Fibroblast of upper back skin (primary cell): Measurements from ENCODE around the gene RUNX1.
A peak's percentile ranks its signal among the peaks of the same experiment; 100 is the strongest.

ENCODE experiments used
- DNase-seq: peaks from one replicate; pipeline ENCODE4 v3.0.0-alpha.2; 2013

Gene RUNX1

DNA sequence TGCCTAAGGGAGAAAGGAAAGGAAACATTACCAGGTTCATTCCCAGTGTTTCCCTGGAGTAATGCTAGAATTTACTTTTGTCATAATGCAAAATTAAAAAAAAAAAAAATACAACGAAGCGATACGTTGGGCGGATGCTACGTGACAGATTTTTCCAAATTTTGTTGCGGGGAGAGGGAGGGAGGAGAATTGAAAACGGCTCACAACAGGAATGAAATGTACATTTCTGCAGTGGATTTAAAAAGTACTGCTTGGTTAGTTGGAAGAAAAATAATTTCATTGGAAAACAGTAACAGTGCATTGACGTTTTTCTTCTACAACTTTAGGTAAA is 157.5 kb downstream of the RUNX1 start:
- no peak for DNase-seq

DNA sequence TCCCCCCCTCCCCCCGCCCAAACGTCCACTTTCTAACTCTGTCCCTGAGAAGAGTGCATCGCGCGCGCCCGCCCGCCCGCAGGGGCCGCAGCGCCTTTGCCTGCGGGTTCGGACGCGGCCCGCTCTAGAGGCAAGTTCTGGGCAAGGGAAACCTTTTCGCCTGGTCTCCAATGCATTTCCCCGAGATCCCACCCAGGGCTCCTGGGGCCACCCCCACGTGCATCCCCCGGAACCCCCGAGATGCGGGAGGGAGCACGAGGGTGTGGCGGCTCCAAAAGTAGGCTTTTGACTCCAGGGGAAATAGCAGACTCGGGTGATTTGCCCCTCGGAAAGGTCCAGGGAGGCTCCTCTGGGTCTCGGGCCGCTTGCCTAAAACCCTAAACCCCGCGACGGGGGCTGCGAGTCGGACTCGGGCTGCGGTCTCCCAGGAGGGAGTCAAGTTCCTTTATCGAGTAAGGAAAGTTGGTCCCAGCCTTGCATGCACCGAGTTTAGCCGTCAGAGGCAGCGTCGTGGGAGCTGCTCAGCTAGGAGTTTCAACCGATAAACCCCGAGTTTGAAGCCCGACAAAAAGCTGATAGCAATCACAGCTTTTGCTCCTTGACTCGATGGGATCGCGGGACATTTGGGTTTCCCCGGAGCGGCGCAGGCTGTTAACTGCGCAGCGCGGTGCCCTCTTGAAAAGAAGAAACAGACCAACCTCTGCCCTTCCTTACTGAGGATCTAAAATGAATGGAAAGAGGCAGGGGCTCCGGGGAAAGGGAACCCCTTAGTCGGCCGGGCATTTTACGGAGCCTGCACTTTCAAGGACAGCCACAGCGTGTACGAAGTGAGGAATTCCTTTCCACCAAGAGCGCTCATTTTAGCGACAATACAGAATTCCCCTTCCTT is 158.1 kb downstream of the RUNX1 start:
- peak; percentile 69 for DNase-seq

DNA sequence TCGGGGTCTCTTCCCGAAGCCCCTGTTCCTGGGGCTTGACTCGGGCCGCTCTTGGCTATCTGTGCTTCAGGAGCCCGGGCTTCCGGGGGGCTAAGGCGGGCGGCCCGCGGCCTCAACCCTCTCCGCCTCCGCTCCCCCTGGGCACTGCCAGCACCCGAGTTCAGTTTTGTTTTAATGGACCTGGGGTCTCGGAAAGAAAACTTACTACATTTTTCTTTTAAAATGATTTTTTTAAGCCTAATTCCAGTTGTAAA is 158.7 kb downstream of the RUNX1 start:
- DNase-seq, result no peak

DNA sequence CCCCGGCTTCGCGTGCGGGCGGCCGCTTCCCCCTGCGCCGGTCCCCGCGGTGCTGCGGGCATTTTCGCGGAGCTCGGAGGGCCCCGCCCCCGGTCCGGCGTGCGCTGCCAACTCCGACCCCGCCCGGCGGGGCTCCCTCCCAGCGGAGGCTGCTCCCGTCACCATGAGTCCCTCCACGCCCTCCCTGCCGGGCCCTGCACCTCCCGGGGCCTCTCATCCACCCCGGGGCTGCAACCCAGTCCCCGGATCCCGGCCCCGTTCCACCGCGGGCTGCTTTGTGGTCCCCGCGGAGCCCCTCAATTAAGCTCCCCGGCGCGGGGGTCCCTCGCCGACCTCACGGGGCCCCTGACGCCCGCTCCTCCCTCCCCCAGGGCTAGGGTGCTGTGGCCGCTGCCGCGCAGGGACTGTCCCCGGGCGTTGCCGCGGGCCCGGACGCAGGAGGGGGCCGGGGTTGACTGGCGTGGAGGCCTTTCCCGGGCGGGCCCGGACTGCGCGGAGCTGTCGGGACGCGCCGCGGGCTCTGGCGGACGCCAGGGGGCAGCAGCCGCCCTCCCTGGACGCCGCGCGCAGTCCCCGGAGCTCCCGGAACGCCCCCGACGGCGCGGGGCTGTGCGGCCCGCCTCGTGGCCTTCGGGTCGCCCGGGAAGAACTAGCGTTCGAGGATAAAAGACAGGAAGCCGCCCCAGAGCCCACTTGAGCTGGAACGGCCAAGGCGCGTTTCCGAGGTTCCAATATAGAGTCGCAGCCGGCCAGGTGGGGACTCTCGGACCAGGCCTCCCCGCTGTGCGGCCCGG is 159.2 kb downstream of the RUNX1 start:
- peak; percentile 82 for DNase-seq

DNA sequence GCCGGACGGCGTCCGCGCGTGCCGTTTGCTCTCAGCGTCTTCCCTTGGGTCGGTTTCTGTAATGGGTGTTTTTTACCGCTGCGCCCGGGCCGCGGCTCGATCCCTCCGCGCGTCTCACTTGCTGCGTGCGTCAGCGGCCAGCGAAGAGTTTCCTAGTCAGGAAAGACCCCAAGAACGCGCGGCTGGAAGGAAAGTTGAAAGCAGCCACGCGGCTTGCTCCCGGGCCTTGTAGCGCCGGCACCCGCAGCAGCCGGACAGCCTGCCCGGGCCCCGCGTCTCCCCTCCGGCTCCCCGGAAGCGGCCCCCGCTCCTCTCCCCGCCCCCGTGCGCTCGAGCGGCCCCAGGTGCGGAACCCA is 159.8 kb downstream of the RUNX1 start:
- DNase-seq, result peak; percentile 76

DNA sequence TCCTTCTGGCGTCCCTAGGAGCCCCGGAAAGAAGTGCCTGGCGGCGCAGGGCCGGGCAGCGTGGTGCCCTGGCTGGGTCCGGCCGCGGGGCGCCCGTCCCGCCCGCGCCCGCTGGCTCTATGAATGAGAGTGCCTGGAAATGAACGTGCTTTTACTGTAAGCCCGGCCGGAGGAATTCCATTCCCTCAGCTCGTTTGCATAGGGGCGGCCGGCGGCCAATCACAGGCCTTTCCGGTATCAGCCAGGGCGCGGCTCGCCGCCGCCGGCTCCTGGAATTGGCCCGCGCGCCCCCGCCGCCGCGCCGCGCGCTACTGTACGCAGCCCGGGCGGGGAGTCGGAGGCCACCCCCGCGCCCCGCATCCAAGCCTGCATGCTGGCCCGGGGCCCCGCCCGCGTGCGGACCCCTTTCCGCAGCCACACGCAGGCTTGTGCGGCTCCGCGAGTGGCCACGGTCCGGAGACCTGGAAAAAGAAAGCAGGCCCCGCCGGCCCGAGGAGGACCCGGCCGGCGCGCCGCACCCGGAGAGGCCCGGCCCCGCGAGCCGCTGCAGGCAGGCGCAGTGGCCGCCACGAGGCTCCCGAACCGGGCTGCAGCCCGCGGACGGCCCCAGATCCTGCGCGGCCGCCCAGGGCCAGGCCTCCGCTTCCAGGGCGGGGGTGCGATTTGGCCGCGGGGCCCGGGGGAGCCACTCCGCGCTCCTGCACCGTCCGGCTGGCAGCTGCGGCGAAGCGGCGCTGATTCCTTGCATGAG is 160.4 kb downstream of the RUNX1 start:
- peak; percentile 97 for DNase-seq

DNA sequence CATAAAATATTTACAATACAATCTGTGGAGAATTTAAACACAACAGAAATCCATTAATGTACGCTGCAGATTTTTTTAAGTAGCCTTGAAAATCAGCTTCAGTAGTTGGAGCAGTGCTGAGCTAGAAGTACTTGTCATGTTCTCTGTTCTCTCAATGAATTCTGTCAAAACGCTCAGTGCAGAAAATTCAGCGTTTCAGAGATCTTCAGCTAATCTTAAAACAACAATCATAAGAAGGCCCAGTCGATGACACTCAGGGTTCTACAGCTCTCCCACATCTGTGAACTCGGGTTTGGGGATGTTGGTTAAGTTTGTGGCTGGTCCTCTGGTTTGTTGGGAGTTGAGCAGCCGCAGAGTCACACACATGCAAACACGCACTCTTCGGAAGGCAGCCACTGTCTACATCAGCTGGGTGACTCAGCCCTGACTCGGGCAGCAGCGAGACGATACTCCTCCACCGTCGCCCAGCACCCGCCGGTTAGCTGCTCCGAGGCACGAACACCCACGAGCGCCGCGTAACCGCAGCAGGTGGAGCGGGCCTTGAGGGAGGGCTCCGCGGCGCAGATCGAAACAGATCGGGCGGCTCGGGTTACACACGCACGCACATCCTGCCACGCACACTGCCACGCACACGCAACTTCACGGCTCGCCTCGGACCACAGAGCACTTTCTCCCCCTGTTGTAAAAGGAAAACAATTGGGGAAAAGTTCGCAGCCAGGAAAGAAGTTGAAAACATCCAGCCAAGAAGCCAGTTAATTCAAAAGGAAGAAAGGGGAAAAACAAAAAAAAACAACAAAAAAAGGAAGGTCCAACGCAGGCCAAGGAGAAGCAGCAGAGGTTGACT is 161.2 kb downstream of the RUNX1 start:
- DNase-seq, result peak; percentile 96

DNA sequence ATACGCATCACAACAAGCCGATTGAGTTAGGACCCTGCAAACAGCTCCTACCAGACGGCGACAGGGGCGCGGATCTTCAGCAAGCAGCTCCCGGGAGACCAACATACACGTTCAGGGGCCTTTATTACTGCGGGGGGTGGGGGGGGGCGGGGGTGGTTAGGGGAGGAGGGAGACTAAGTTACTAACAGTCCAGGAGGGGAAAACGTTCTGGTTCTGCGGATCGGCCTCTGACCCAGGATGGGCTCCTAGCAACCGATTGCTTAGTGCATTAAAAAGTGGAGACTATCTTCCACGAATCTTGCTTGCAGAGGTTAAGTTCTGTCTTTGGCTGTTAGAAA is 162.0 kb downstream of the RUNX1 start:
- no peak for DNase-seq

DNA sequence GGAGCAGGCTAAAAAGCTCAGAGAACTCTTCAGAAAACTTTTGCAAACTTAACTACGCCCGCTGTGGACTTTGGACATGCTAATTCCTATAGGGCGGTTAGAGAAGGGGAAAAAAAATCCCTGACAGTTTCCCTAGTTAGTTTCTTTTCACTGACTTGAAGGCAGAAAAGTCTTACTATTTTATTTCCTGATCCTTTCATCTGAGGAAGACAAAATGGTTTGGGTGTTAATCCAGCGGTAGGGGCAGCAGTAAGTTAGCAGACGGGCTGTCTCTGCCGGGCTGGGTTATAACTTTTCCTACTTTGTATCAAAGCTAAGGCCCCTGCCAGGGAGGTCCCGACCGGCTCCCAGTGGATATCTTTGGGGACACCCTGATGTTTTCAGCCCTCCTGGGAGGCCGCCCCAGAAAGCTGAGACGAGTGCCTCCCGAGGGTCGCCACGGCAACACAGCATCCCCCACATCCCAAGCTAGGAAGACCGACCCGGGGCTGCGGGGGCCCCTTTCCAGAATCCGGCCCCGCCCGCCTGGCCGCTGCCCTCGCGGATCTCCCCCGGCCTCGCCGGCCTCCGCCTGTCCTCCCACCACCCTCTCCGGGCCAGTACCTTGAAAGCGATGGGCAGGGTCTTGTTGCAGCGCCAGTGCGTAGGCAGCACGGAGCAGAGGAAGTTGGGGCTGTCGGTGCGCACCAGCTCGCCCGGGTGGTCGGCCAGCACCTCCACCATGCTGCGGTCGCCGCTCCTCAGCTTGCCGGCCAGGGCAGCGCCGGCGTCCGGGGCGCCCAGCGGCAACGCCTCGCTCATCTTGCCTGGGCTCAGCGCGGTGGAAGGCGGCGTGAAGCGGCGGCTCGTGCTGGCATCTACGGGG is 162.6 kb downstream of the RUNX1 start:
- DNase-seq, result no peak

DNA sequence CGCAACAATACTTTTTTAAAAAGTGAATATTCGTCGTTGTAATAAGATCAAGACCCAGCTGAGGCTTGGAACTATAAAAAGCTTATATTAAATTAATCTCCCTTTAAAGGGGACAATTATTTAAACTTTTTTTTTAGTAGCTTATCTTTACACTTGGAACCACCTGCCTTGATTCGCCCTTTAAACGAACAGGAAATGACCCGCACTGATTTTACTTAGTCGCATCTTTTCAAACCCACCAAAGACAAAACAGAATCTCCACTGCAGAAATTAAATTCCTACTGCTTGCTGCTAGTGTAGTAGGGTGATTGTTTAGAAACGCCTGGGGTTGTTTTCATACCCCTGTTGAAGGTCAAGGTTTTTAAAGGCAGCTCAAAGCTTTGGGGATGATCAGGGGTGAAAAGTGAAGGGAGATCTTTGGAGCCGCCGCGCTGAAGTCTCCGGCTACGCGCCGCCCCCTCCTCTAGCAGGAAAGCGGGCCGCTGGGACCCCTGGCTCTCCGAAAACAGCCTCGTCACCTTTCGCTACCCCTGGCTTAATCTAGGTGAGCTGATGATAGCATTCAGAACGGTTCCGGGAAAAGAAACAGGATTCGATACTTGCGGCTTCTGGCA is 163.4 kb downstream of the RUNX1 start:
- DNase-seq, result no peak

DNA sequence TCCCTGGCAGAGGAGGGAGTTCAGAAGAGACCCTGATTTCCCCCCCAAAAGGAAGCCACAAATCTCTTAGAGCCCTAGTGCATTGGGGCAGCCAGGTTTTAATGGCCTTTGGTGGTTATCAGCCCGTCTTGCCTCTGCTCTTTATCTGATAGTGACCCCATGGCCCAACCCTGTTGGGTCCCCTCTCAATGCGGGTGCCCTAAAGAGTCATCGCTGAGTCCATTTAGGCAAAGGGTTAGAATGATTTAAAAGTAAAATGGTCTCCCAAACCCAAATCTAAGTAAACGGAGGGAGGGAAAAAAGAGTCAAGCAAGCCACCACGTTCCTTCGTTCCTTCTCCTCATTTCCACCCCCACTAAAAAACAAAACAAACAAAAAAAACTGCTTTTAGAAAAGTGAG is 164.0 kb downstream of the RUNX1 start:
- DNase-seq, result no peak

DNA sequence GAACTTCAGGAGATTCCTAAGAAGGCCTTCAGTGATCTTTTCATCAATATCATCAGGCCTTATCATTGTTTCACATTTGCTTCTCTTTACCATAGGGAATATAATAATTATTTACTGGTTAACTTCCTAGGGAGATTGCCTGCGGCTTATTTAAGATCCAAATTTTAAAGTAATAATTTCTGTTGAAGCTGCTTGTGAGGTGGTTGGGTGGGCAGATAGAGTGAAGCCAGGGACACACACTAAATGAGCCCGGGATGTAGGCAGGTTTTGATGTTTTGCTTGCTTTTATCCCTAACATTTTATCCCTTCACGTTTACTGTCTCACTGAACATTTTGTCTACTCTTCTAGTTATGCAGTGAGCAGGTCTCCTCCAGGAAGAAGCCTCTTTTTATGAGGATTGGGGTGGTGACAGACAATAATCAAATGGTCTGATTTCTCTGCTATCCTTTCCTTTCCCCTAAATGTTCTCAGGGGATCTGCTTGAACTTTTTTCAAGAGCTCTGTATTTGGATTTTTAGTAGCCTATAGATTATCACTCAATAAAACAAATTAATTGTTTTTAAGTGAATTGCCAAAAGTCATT is 164.7 kb downstream of the RUNX1 start:
- DNase-seq, result no peak

DNA sequence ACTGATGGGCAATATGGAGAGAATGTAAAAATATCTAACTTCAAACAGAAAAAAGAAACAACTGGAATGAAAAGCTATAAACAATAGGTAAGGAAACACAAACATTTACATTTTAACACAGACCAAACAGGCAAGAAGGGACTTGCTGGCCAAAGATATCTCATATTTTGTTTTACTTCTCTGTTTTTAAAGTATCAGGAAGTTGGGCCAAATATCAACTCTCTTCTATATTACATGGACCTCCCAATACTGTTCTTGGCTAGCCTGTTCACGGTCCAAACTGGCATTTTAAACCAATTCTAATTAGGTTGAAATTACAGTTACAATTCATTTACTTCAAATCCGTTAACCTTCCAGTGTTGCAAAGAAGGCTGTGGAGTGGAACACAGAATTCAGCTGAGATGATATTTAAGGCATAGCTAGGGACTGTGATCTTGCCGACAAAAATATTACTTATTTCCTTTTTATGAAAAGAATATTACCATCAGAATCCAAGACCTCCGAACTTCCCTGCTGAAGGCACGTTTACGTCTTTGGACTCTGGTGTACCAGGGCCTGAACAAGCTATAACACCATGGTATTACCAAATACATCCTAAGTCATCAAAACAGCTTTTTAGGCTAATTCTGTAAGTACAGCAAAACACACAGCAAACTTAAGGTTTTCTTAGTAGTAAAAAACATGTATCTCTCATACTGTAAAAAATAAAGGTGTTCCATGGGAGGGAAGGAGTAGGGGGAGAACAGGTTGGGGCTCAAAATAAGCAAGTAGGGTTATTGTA is 165.4 kb downstream of the RUNX1 start:
- no peak for DNase-seq

DNA sequence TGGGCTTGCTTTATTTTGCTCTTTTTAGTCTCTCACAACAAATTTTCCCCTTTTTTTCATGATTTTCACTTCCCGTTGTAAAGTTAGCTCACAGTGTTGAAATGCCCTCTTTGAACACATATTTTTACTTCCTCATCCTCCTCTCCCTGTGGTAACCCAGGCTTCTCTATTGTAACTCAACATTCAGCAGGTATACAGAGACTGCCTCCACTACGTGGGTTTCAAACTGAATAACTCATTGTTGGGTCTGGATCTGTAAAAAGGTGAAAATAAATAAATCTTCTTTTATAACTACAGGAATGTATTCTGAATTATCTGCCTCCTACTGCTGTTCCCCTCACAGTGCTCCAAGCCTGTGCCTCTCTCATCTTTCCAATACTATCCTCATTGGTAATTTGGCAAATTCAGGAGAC is 166.4 kb downstream of the RUNX1 start:
- DNase-seq, result no peak

DNA sequence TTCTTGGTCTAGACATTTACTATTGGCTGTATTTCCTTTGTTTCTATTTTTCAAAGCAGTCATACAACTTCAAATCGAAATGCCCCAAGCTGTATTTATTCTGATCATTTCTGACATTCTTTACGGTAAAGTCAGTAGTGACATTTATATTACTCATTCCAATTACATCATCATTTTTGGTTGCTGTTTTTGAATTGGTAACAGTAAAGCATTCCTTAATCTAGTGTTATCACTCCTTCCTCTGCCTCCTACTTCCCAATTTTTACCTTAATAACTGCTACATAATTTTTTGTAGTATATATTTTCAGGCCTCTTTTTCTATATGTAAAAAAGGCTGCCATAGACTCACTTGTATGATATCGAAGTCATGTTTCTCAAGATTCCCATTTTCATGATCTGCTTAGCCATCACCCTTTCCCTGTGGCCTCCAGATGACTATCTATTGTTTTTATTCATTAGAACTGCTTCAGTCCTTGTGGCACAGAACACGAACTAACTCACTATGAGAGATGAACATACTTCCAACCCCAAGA is 167.2 kb downstream of the RUNX1 start:
- peak; percentile 87 for DNase-seq

DNA sequence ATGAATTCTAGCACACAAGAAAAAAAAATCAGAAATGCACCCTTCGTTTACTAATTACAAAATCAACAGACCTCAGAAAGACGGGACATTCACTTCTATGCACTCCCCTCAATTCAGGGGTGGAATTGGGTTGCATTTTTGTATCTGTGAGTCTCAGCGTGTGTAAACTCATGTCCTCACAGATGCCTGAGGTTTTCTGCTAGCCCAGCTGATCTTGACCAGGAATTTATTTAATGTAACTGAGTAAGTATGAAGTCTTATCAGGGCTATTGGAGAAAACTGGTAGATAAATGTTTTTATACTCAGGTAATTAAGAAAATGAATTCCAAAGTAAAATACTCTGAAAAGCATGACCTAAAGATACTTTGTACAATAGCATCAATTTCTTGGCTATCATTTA is 167.7 kb downstream of the RUNX1 start:
- DNase-seq, result peak; percentile 78

DNA sequence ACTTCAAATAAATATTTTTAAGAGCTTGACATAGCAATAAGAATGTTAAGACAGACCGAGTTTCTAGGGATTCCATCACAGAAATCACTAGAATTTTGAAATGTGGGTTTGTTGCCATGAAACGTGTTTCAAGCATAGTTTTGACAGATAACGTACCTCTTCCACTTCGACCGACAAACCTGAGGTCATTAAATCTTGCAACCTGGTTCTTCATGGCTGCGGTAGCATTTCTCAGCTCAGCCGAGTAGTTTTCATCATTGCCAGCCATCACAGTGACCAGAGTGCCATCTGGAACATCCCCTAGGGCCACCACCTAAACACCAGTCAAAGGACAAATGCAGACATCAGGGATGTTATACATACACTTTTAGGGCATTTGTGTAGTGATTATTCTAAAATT is 168.7 kb downstream of the RUNX1 start:
- DNase-seq, result no peak

DNA sequence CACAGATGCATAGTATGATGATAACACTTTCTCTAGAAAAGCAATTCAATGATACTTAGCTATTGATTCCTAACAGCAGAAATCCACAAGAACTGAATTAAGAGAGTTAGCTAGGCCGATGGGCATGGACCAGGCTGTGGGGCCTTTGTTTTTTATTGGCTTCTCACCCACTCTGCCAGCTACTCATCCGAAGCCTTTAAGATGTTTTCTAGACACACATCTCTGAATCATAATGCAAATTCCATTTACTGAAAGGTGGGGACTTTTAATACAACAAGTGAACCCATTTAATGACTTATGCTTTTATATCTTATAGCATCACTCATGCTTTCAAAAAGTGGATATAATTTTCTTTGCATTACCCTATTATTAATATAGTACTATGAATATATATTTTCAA is 170.2 kb downstream of the RUNX1 start:
- no peak for DNase-seq

DNA sequence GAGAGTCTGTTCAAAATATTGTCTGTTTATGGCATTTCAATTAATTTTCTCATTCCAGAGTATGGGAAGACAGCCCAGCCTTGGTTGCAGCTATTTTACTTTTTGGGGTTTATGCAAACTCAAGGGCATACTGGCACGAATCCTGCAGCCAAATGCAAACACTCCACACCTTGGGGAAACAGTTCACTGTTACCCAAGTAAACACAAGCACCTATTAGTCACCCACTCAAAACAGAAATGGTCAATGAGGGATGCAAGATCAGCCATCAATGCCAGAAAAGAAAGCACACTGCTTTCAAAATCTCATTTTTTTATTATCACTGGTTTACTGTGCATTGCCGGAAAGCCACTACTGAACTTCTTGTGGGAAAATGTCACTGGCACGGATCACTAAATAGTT is 170.6 kb downstream of the RUNX1 start:
- no peak for DNase-seq

DNA sequence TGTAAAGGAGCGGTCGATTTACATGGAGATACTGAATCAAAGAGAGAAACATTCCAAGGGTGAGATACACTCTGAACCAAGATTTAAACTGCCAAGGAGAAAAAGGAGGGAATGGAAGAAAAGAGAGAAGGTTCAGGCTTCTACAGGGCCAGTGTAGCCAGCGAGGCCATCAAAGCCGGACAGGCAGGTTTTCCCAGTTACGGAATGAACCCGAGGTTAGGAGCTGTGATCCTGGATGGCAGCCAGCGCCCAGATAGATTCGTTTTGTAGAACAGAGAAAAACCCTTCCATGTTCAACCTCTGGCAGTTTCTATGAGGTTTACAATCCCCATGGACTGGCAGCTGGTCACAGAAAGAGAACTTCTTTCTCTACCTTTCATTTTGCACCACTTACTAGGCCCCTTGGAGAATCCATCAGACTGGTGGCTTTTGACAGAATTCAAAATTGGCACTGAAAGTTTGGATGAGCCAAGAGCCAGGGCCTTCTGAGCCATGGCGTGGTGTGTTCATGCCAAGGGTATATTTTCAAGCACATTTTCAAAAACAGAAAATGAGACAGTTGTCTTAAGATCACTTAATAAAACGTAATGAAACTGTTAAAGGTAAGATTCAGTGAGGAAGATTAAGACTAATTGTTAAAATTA is 171.5 kb downstream of the RUNX1 start:
- no peak for DNase-seq
